ENCODE results near the gene SH3TC1. TPM values are rescaled to one million over a fixed set of nuclear protein-coding genes. Genes with fewer than 3 reads are reported as not detected.
A peak's percentile ranks its signal among the peaks of the same experiment; 100 is the strongest.

SH3TC1 gene
- polyA plus RNA-seq, 2 of the 4 experiments (the other 2 are of a cell fraction), result 2.8 to 7.4 TPM

- H3K9me3 ChIP-seq, result no peaks in the 10 kb centered on the region
- no peak overlapping the region for H3K4me3 ChIP-seq
- WGBS (ENCODE audit: missing lambda C conversion rate), result 83% methylated on average over 2 of the region's 4 CpGs
- ATAC-seq, result no peak
- no peak overlapping the region for H3K27ac ChIP-seq
- ChIA-PET POLR2A (no interaction called here), CTCF (interaction anchor here (2.7 kb wide), 1 partner anchor 16 kb away, joined by 11 read pairs; no protein-coding TSS in a partner anchor)
- no peak for DNase-seq (ENCODE audit: low read depth in 1 of 2, low spot score in 1 of 2)
- H3K4me2 ChIP-seq, result no peak overlapping the region
- TF ChIP-seq NR3C1 (IDR thresholded peaks at IDR 0.05) (no peak), EHF (CRISPR knock-in tag; IDR thresholded peaks at IDR 0.05) (no peak), RFX5 (IDR thresholded peaks at IDR 0.05) (no peak), CHD4 (IDR thresholded peaks at IDR 0.05; ENCODE audit: borderline replicate concordance) (no peak), EP300 (IDR thresholded peaks at IDR 0.05) (no peak), NFE2L2 (conservative IDR thresholded peaks at IDR 0.05; ENCODE audit: low read length) (no peak)
- H3K4me1 ChIP-seq, result peaks cover 3% of the 10 kb centered on the region; the same call in 1 of the 3 replicates
- no peak for FAIRE-seq
Observed at GRCh38 chr4:8160233-8160560, 38.9 kb upstream of the SH3TC1 start.

GRCh38 chr4:8160572-8160971, 38.5 kb upstream of the SH3TC1 start:
- WGBS (ENCODE audit: missing lambda C conversion rate), result 92% methylated on average over 3 of the region's 3 CpGs
- ChIA-PET CTCF (interaction anchor here (2.7 kb wide), 1 partner anchor 16 kb away, joined by 11 read pairs; no protein-coding TSS in a partner anchor), POLR2A (no interaction called here)
- Histone ChIP-seq H3K4me3 (no peak overlapping the region), H3K4me2 (no peak overlapping the region), H3K4me1 (peaks cover 3% of the 10 kb centered on the region; the same call in 1 of the 3 replicates), H3K9me3 (no peaks in the 10 kb centered on the region), H3K27ac (no peak overlapping the region)
- FAIRE-seq, result no peak
- TF ChIP-seq NPAS2 (CRISPR knock-in tag; IDR thresholded peaks at IDR 0.05; ENCODE audit: borderline replicate concordance), result no peak
- no peak for TF ChIP-seq ZSCAN20 (CRISPR knock-in tag; IDR thresholded peaks at IDR 0.05)
- TF ChIP-seq RAD21 (conservative IDR thresholded peaks at IDR 0.05 in 1 of 2, IDR thresholded peaks at IDR 0.05 in 1 of 2), result no peak
- no peak for TF ChIP-seq ZFP36 (IDR thresholded peaks at IDR 0.05; ENCODE audit: borderline replicate concordance, partially characterized antibody)
- TF ChIP-seq REST (IDR thresholded peaks at IDR 0.05), result peak; percentile 62; the same call in 1 of the 2 replicates
- no peak for TF ChIP-seq MAFK (IDR thresholded peaks at IDR 0.05; ENCODE audit: partially characterized antibody)
- TF ChIP-seq CHD4 (IDR thresholded peaks at IDR 0.05; ENCODE audit: borderline replicate concordance), result no peak
- no peak for TF ChIP-seq FOSB (CRISPR knock-in tag; IDR thresholded peaks at IDR 0.05)
- DNase-seq (ENCODE audit: low read depth in 1 of 2, low spot score in 1 of 2), result no peak
- ATAC-seq, result no peak

GRCh38 chr4:8162625-8163024, 36.5 kb upstream of the SH3TC1 start:
- ATAC-seq, result no peak
- no peak for DNase-seq (ENCODE audit: low read depth in 1 of 2, low spot score in 1 of 2)
- H3K4me1 ChIP-seq, result peaks cover 3% of the 10 kb centered on the region; the same call in 1 of the 3 replicates
- H3K27ac ChIP-seq, result no peak overlapping the region
- ChIA-PET POLR2A (no interaction called here), CTCF (interaction anchor here (0.7 to 2.4 kb wide), 2 partner anchors 14 to 831 kb away, joined by 3 to 9 read pairs; no protein-coding TSS in a partner anchor)
- 45% methylated on average over 8 of the region's 8 CpGs for WGBS (ENCODE audit: missing lambda C conversion rate)
- no peak overlapping the region for H3K4me3 ChIP-seq
- H3K9me3 ChIP-seq, result no peaks in the 10 kb centered on the region
- no peak for FAIRE-seq
- H3K4me2 ChIP-seq, result no peak overlapping the region
- TF ChIP-seq CHD4 (IDR thresholded peaks at IDR 0.05; ENCODE audit: borderline replicate concordance) (no peak), CHD2 (IDR thresholded peaks at IDR 0.05; ENCODE audit: low read length, partially characterized antibody) (no peak), HEYL (CRISPR knock-in tag; IDR thresholded peaks at IDR 0.05) (no peak), ZC3H11A (IDR thresholded peaks at IDR 0.05) (no peak), TP53 (CRISPR knock-in tag; IDR thresholded peaks at IDR 0.05) (no peak)

- Histone ChIP-seq H3K4me3 (no peak overlapping the region), H3K9me3 (peaks cover under 1% of the 10 kb centered on the region; the same call in 2 of the 3 replicates), H3K4me2 (no peak overlapping the region), H3K27ac (no peak overlapping the region), H3K4me1 (no peaks in the 10 kb centered on the region; the same call in 2 of the 3 replicates)
- WGBS (ENCODE audit: missing lambda C conversion rate), result 60% methylated on average over 5 of the region's 7 CpGs
- ATAC-seq (no peak), FAIRE-seq (no peak), DNase-seq (ENCODE audit: low read depth in 1 of 2, low spot score in 1 of 2) (no peak)
- CTCF ChIA-PET, result interaction anchor here (0.7 to 2.4 kb wide), 2 partner anchors 13 to 831 kb away, joined by 3 to 9 read pairs; no protein-coding TSS in a partner anchor
- POLR2A ChIA-PET, result no interaction called here
- TF ChIP-seq EP300 (IDR thresholded peaks at IDR 0.05) (no peak), HOXA7 (CRISPR knock-in tag; IDR thresholded peaks at IDR 0.05) (no peak), ZC3H11A (IDR thresholded peaks at IDR 0.05) (no peak), HDAC2 (IDR thresholded peaks at IDR 0.05) (no peak), RNF2 (IDR thresholded peaks at IDR 0.05; ENCODE audit: borderline replicate concordance, low read depth) (no peak), HES2 (IDR thresholded peaks at IDR 0.05) (no peak), CBX2 (IDR thresholded peaks at IDR 0.05; ENCODE audit: borderline replicate concordance, low read depth) (no peak), NR3C1 (IDR thresholded peaks at IDR 0.05) (no peak), MYC (IDR thresholded peaks at IDR 0.05; ENCODE audit: borderline replicate concordance, low read length) (no peak), NFE2L2 (conservative IDR thresholded peaks at IDR 0.05; ENCODE audit: low read length) (no peak), NPAS2 (CRISPR knock-in tag; IDR thresholded peaks at IDR 0.05; ENCODE audit: borderline replicate concordance) (no peak), FOSB (CRISPR knock-in tag; IDR thresholded peaks at IDR 0.05) (no peak), ATOH8 (CRISPR knock-in tag; IDR thresholded peaks at IDR 0.05; ENCODE audit: low read depth) (no peak), BCL3 (IDR thresholded peaks at IDR 0.05) (no peak)
Observed at GRCh38 chr4:8163026-8163425, 36.1 kb upstream of the SH3TC1 start.
